Measurements from ENCODE around the gene MRPS7.
A peak's percentile ranks its signal among the peaks of the same experiment; 100 is the strongest.

The MRPS7 gene

DNA sequence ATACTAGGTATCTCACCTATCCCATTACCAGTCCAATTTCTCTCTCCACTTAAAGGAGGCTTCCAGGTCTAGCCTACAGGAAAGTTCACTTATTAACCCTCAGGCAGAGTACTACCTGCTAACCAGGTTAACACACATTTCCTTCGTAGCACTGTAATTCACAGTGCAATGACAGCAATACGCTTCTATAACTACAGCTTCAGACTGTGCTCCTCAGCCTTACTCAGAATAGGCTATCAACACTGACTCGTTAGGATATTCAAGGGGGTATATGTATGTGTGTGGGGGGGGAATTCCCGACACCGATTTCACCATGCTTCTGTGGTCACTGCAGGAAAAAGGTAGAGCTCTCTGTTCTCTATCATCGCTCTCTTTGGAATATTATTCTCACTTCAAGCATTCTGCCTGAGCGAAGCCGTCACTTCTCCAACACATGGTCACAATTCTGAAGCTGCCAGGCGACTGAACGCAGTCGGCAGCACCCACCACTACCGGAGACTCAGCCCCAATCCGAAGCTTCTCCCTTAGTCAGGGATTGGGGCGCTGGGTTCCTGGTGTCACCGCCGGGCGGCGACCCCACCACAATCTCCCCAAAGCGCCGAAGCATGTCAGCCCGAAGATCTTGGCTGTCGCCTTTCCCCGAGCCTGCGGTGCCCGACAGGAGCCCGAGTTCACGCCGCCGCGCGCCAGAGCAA lies 891 bp upstream of the MRPS7 start:
- DNase-seq (ENCODE audit: insufficient read length, low spot score) (no peak), FAIRE-seq (peak; percentile 66)
- TF ChIP-seq SPI1 (IDR thresholded peaks at IDR 0.05; ENCODE audit: low read depth, low read length), result no peak
- peak; percentile 50; the same call in 1 of the 2 replicates for TF ChIP-seq POLR2AphosphoS5 (IDR thresholded peaks at IDR 0.05; ENCODE audit: low read depth, low read length)
- peak; percentile 50; the same call in 1 of the 2 replicates for TF ChIP-seq POLR2A (IDR thresholded peaks at IDR 0.05; ENCODE audit: low read depth, low read length)
- TF ChIP-seq TAF1 (IDR thresholded peaks at IDR 0.05; ENCODE audit: low read depth, low read length), result peak; percentile 26; the same call in 1 of the 2 replicates

DNA sequence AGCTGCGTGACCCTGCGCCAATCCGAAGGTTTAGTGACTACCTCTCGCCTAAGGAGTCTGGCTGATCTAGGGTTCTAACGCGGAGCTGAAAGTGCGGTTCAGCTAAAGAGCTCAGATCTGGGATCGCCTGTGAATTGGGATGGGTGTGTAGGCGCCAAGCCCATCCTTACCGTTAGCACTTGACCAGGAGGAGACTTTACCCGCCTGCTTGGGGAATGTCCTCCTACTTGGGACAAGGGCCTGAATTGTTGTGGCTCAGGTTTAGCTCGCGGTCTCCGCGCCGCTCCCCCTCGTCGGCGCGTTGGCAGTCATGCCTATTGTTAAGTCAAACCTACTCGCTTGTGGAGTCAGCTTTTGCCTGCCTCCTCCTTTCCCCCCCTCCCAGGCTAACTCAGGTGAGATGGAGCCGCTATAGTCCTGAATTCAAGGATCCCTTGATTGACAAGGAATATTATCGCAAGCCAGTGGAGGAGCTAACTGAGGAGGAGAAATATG lies 480 bp downstream of the MRPS7 start:
- FAIRE-seq (peak; percentile 66), DNase-seq (ENCODE audit: insufficient read length, low spot score) (no peak)
- TF ChIP-seq SPI1 (IDR thresholded peaks at IDR 0.05; ENCODE audit: low read depth, low read length) (no peak), POU2F2 (IDR thresholded peaks at IDR 0.05; ENCODE audit: low read depth, low read length) (no peak), POLR2AphosphoS5 (IDR thresholded peaks at IDR 0.05; ENCODE audit: low read depth, low read length) (no peak), TAF1 (IDR thresholded peaks at IDR 0.05; ENCODE audit: low read depth, low read length) (no peak), PAX5 (IDR thresholded peaks at IDR 0.05; ENCODE audit: insufficient read depth, low read length, severe bottlenecking) (no peak), POLR2A (IDR thresholded peaks at IDR 0.05; ENCODE audit: low read depth, low read length) (no peak)

DNA sequence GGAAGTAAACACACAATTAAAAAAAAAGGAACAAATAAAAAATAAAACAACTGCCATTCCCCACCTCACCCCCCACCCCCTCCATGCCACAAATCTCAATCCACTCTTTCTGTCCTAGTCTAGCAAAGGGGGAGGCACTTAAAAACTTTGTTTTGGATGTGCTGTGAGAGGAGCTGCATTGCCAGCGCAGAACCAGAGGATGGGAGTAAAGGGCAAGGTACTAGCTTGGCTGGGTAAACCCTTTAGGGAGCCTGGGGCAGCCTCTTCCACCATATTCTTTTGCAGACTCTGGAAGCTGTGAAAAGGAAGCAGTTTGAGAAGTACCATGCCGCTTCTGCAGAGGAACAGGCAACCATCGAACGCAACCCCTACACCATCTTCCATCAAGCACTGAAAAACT lies 1.4 kb downstream of the MRPS7 start:
- TF ChIP-seq TAF1 (IDR thresholded peaks at IDR 0.05; ENCODE audit: low read depth, low read length) (no peak), POLR2A (IDR thresholded peaks at IDR 0.05; ENCODE audit: low read depth, low read length) (no peak), PAX5 (IDR thresholded peaks at IDR 0.05; ENCODE audit: insufficient read depth, low read length, severe bottlenecking) (no peak), SPI1 (IDR thresholded peaks at IDR 0.05; ENCODE audit: low read depth, low read length) (no peak), POLR2AphosphoS5 (IDR thresholded peaks at IDR 0.05; ENCODE audit: low read depth, low read length) (no peak), POU2F2 (IDR thresholded peaks at IDR 0.05; ENCODE audit: low read depth, low read length) (no peak)
- FAIRE-seq (no peak), DNase-seq (ENCODE audit: insufficient read length, low spot score) (no peak)

DNA sequence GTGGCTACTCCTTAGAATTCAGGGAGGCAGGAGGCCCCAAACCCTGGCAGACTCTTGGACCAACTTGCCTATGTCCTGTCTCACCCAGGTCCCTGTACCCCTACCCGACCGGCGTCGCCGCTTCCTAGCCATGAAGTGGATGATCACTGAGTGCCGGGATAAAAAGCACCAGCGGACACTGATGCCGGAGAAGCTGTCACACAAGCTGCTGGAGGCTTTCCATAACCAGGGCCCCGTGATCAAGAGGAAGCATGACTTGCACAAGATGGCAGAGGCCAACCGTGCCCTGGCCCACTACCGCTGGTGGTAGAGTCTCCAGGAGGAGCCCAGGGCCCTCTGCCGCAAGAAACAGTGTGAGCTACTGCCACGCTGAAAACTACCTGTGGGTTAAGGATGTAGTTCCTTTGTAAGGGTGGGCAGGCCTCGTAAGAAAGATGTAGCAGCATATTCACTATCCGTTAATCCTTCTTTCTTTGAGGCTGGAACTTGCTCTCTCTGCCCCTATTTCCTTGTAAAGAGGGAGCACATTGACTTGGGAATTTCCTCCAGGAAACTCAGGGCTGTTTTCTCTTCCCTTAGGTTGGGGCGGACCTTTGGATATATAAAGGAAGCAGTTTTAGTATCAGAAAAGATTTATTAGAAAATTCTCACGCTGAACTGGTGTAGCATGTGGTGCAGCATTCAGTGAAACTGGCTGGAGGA lies 4.1 kb downstream of the MRPS7 start:
- no peak for DNase-seq (ENCODE audit: insufficient read length, low spot score)
- no peak for FAIRE-seq
- TF ChIP-seq POLR2A (IDR thresholded peaks at IDR 0.05; ENCODE audit: low read depth, low read length) (no peak), POLR2AphosphoS5 (IDR thresholded peaks at IDR 0.05; ENCODE audit: low read depth, low read length) (no peak), TAF1 (IDR thresholded peaks at IDR 0.05; ENCODE audit: low read depth, low read length) (no peak), PAX5 (IDR thresholded peaks at IDR 0.05; ENCODE audit: insufficient read depth, low read length, severe bottlenecking) (no peak), SPI1 (IDR thresholded peaks at IDR 0.05; ENCODE audit: low read depth, low read length) (no peak), POU2F2 (IDR thresholded peaks at IDR 0.05; ENCODE audit: low read depth, low read length) (no peak)

DNA sequence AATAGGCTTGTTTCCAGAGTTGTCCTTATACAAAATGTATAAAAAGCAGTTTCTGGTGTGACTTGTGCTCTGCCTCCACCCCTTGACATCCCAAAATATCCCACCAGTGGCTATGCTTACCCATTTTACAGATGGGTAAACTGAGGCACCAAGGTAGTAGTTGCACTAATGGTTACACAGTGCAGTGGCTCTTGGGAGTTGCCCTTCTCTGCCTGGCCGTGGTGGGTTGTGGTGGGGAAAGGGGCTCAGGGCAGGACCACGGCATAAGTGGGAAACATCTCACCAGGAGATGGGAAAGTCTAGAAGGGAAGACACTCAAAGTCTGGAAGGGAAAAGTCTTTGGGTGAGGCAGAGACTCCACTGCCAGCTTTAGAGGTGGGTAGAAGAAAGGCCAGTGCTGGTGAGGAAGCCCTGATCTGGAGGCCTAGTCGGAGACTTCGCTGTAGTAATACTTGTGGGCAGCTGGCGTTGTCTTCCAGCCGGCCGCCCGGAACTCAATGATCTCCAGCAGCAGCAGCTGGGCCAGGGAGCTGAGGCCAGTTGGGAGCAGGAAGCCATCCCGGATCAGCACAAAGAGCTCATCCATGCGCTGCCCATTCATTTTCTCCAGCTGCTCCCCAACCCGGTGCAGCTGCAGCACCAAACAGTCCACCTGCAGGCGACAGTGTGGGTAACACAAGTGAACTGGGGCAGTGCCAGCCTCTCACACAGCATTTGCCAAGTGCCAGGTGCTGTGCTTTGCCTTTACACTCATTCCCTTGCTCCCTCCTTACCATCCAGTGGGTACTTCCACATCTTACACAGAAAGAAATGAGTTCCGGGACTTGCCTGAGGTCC lies 4.9 kb downstream of the MRPS7 start:
- DNase-seq (ENCODE audit: insufficient read length, low spot score) (no peak), FAIRE-seq (no peak)
- TF ChIP-seq PAX5 (IDR thresholded peaks at IDR 0.05; ENCODE audit: insufficient read depth, low read length, severe bottlenecking), result no peak
- 0 out of 2 replicates have a peak, but pooled peaks have one; percentile 7 for TF ChIP-seq POLR2A (IDR thresholded peaks at IDR 0.05; ENCODE audit: low read depth, low read length)
- peak; percentile 50; the same call in 1 of the 2 replicates for TF ChIP-seq POLR2AphosphoS5 (IDR thresholded peaks at IDR 0.05; ENCODE audit: low read depth, low read length)

DNA sequence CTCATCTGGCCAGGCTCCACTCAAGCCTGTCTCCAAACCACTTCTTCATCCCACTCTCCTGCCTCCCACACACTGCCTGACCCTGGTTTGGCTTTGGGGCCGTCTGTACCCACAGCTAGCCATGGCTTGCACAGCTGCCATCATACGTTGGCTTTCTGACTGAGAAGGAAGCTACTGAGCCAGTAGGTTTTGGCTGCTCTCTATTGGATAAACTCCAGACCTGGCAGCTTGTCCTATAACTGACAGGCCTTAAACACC lies 5.4 kb downstream of the MRPS7 start:
- FAIRE-seq (peak; percentile 33), DNase-seq (ENCODE audit: insufficient read length, low spot score) (no peak)
- TF ChIP-seq POU2F2 (IDR thresholded peaks at IDR 0.05; ENCODE audit: low read depth, low read length) (no peak), POLR2AphosphoS5 (IDR thresholded peaks at IDR 0.05; ENCODE audit: low read depth, low read length) (no peak; the same call in 1 of the 2 replicates), TAF1 (IDR thresholded peaks at IDR 0.05; ENCODE audit: low read depth, low read length) (no peak), POLR2A (IDR thresholded peaks at IDR 0.05; ENCODE audit: low read depth, low read length) (no peak), SPI1 (IDR thresholded peaks at IDR 0.05; ENCODE audit: low read depth, low read length) (no peak), PAX5 (IDR thresholded peaks at IDR 0.05; ENCODE audit: insufficient read depth, low read length, severe bottlenecking) (no peak)

DNA sequence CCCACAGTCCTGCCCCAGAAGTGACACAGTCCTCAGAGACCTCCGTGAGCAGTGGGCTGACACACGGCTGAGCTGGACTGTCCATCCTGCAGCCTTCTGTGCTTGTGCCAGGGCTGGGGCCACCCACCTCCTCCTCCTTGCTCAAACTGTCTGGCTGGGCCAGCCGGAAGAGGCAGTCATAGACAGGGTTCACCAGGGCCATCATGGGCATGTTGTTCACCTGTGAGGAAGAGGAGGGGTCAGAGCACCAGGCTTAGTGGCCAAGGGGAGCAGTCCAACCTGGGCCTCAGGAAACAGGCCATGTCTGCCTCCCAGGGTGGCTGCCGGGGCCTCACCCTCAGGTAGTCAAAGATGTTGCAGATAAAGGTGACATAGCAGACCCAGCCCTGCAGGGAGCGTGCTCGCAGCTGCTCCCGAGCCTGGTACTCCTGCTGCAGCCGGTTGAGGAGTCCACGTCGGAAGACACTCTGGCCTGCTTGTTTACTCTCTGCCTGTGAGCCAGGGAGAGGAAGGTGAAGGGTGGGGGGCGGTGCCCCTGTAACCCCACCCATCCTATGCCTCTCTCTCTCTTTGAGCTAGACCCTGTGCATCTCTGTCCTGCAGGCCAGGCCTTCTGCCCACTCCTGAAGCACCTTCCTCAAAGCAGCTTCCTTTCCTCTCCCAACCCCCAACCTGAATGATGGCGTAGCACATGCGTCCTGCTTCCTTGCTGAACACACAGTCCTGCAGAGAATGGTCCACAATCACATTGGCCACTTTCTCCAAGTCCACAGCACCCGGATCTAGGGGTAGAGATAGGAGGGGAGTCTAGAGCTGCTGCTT lies 5.9 kb downstream of the MRPS7 start:
- DNase-seq (ENCODE audit: insufficient read length, low spot score) (no peak), FAIRE-seq (no peak)
- TF ChIP-seq POU2F2 (IDR thresholded peaks at IDR 0.05; ENCODE audit: low read depth, low read length), result peak; percentile 6; the same call in 1 of the 2 replicates
- TF ChIP-seq POLR2AphosphoS5 (IDR thresholded peaks at IDR 0.05; ENCODE audit: low read depth, low read length), result no peak
- no peak for TF ChIP-seq SPI1 (IDR thresholded peaks at IDR 0.05; ENCODE audit: low read depth, low read length)
- TF ChIP-seq POLR2A (IDR thresholded peaks at IDR 0.05; ENCODE audit: low read depth, low read length), result no peak; the same call in 1 of the 2 replicates

DNA sequence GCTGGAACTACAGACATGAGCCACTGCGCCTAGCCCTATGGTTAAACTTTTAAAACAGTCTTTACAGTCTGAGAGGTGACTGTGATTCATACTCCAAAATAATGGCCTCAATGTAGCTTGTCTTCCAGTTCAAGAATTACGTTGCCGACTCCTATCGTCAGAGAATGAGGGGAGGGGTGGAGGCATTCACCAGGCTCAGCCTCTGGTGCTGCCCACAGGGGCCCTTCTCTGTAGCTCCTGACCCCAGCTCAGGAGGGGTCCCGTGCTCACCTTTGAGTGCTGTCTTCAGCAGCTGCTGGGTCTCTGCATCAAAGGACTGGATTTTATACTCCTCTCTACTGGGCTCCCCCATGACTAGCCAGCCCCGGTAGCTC lies 8.2 kb downstream of the MRPS7 start:
- DNase-seq (ENCODE audit: insufficient read length, low spot score), result no peak
- TF ChIP-seq TAF1 (IDR thresholded peaks at IDR 0.05; ENCODE audit: low read depth, low read length), result no peak
- no peak for TF ChIP-seq POU2F2 (IDR thresholded peaks at IDR 0.05; ENCODE audit: low read depth, low read length)
- no peak for TF ChIP-seq PAX5 (IDR thresholded peaks at IDR 0.05; ENCODE audit: insufficient read depth, low read length, severe bottlenecking)
- TF ChIP-seq POLR2AphosphoS5 (IDR thresholded peaks at IDR 0.05; ENCODE audit: low read depth, low read length), result no peak
- no peak for TF ChIP-seq SPI1 (IDR thresholded peaks at IDR 0.05; ENCODE audit: low read depth, low read length)
- TF ChIP-seq POLR2A (IDR thresholded peaks at IDR 0.05; ENCODE audit: low read depth, low read length), result no peak

More for the DNA sequence above, 8.2 kb downstream of the MRPS7 start:
- FAIRE-seq, result no peak
